ENCODE results near the gene NUDT7. TPM values are rescaled to one million over a fixed set of nuclear protein-coding genes. Genes with fewer than 3 reads are reported as not detected.

NUDT7 gene
- total RNA-seq, 1 donor from 2014 or later, result 6.8 TPM

- DNase-seq (ENCODE audit: low spot score in 2 of 2, unreplicated experiment in 2 of 2), result no peak
- Mint-ChIP-seq H3K9me3 (peaks cover 4% of the 10 kb centered on the region), H3K4me3 (peak overlapping the region; percentile 51), H3K27ac (no peak overlapping the region), H3K4me1 (peaks cover 9% of the 10 kb centered on the region), H3K27me3 (ENCODE audit: low read depth) (no peaks in the 10 kb centered on the region), H3K36me3 (peaks cover 6% of the 10 kb centered on the region)
- no peak for TF ChIP-seq CTCF (IDR thresholded peaks at IDR 0.05; ENCODE audit: unreplicated experiment)
Measured at GRCh38 chr16:77724174-77724573, 1.9 kb downstream of the NUDT7 start.

DNA sequence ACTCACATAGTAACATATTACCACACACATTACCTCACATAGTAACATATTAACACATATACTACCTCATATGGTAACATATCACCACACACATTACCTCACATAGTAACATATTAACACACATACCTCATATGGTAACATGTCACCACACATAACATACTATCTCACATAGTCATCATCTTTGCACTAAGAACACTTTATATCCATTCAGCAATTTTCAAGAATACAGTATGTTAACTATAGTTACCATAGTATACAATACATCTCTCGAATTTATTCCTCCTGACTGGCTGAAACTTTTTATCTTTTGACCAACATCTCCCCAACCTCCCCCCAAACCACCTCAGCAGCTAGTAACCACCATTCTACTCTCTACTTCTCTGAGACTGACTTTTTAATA lies 7.6 kb downstream of the NUDT7 start:
- no peak for TF ChIP-seq CTCF (IDR thresholded peaks at IDR 0.05; ENCODE audit: unreplicated experiment)
- H3K27ac Mint-ChIP-seq, result no peak overlapping the region
- DNase-seq (ENCODE audit: low spot score in 2 of 2, unreplicated experiment in 2 of 2), result no peak
- H3K4me3 Mint-ChIP-seq, result no peak overlapping the region
- H3K36me3 Mint-ChIP-seq, result peaks cover 12% of the 10 kb centered on the region
- no peaks in the 10 kb centered on the region for H3K27me3 Mint-ChIP-seq (ENCODE audit: low read depth)
- peaks cover 14% of the 10 kb centered on the region for H3K9me3 Mint-ChIP-seq
- H3K4me1 Mint-ChIP-seq, result no peaks in the 10 kb centered on the region

GRCh38 chr16:77732241-77732946 lies 10.1 kb downstream of the NUDT7 start:
- no peaks in the 10 kb centered on the region for H3K27me3 Mint-ChIP-seq (ENCODE audit: low read depth)
- no peaks in the 10 kb centered on the region for H3K4me1 Mint-ChIP-seq
- H3K9me3 Mint-ChIP-seq, result peaks cover 15% of the 10 kb centered on the region
- TF ChIP-seq CTCF (IDR thresholded peaks at IDR 0.05; ENCODE audit: unreplicated experiment), result no peak
- H3K27ac Mint-ChIP-seq, result no peak overlapping the region
- H3K36me3 Mint-ChIP-seq, result peaks cover 6% of the 10 kb centered on the region
- no peak for DNase-seq (ENCODE audit: low spot score in 2 of 2, unreplicated experiment in 2 of 2)
- no peak overlapping the region for H3K4me3 Mint-ChIP-seq

DNA sequence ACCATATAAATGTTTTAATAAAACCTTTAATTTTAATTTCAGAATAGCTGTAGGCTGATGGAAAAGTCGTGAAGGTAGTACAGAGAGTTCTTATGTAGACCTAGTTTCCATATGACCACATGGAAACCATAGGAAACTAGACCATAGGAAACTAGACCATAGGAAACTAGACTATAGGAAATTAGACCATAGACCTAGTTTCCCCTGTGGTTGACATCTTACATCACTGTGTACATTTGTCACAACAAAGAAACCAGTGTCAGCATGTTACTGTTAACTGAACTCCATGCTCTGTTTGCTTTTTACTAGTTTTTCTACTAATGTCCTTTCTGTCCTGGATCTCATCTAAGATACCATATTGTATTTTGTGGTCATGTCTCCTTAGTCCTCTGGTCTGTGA lies 14.6 kb downstream of the NUDT7 start:
- H3K4me1 Mint-ChIP-seq, result no peaks in the 10 kb centered on the region
- H3K27me3 Mint-ChIP-seq (ENCODE audit: low read depth), result no peaks in the 10 kb centered on the region
- H3K9me3 Mint-ChIP-seq, result peaks cover 9% of the 10 kb centered on the region
- DNase-seq (ENCODE audit: low spot score in 2 of 2, unreplicated experiment in 2 of 2), result no peak
- H3K4me3 Mint-ChIP-seq, result no peak overlapping the region
- no peak overlapping the region for H3K27ac Mint-ChIP-seq
- no peaks in the 10 kb centered on the region for H3K36me3 Mint-ChIP-seq
- TF ChIP-seq CTCF (IDR thresholded peaks at IDR 0.05; ENCODE audit: unreplicated experiment), result no peak

DNA sequence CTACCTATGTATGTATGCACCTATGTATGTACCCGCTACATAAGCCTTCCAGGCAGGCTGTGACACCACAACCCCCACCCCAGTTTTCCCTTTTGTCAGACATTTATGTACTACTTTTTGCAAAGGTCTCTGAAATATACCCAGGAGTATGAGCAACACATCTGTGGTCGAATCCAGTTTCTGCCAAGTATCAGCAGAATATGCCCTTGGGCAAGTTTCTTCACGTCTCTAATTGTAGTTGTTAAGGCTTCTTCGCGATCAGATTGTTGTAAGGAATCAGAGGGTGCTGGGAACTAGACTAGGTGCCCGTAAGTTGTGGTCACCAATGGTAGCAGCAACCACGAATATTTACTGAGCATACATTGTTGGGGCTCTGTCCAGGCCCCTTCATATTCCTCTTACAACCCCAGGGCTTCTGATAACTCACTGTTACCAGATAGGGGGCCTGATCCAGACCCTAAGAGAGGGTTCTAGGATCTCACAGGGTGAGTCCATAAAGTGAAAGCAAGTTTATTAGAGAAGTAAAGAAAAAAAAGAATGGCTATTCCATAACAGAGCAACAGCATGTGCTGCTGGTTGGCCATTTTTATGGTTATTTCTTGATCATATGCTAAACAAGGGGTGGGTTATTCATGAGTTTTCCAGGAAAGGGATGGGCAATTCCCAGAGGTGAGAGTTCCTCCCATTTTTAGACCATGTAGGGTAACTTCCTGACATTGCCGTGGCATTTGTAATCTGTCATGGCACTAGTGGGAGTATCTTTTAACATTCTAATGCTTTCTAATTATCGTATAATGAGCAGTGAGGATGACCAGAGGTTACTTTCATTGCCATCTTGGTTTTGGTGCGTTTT lies 16.6 kb downstream of the NUDT7 start:
- no peak for TF ChIP-seq CTCF (IDR thresholded peaks at IDR 0.05; ENCODE audit: unreplicated experiment)
- no peak for DNase-seq (ENCODE audit: low spot score in 2 of 2, unreplicated experiment in 2 of 2)
- Mint-ChIP-seq H3K9me3 (peaks cover 9% of the 10 kb centered on the region), H3K4me3 (no peak overlapping the region), H3K27ac (no peak overlapping the region), H3K27me3 (ENCODE audit: low read depth) (no peaks in the 10 kb centered on the region), H3K4me1 (no peaks in the 10 kb centered on the region), H3K36me3 (no peaks in the 10 kb centered on the region)

All from mesothelial cell of epicardium (in vitro differentiated cells).